Measurements from ENCODE around the gene MMP2.

Gene MMP2

DNA sequence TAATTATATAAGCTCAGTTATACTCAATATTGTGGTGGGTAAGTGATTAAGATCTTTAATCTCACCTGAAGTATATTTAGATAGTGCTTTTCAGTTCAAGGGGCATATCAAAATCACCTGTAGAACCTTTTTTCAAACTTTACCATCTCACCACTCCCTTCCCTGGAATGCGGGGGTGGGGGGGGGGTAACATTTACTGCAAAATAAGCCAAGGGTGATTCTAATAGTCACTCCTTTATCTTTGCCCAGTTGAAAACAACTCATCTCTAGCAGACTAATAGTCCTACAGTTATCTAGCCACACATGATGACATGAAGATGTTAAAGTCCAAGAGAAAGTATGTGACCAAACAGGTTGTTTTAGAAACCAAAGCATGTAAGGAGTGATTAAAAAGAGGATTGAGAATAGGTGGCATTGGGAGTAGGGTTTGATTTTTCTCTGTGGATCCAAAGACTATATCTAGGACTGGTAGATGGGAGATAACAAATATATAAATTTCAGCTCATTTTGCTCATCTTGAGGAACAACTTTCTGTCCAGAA lies 51.4 kb downstream of the MMP2 start:
- TF ChIP-seq, protein P1, sequence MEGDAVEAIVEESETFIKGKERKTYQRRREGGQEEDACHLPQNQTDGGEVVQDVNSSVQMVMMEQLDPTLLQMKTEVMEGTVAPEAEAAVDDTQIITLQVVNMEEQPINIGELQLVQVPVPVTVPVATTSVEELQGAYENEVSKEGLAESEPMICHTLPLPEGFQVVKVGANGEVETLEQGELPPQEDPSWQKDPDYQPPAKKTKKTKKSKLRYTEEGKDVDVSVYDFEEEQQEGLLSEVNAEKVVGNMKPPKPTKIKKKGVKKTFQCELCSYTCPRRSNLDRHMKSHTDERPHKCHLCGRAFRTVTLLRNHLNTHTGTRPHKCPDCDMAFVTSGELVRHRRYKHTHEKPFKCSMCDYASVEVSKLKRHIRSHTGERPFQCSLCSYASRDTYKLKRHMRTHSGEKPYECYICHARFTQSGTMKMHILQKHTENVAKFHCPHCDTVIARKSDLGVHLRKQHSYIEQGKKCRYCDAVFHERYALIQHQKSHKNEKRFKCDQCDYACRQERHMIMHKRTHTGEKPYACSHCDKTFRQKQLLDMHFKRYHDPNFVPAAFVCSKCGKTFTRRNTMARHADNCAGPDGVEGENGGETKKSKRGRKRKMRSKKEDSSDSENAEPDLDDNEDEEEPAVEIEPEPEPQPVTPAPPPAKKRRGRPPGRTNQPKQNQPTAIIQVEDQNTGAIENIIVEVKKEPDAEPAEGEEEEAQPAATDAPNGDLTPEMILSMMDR (conservative IDR thresholded peaks at IDR 0.05; ENCODE audit: low read depth, low read length), result no peak
- H3K36me3 ChIP-seq (ENCODE audit: insufficient read depth), result 0 out of 2 replicates have a peak, but pooled peaks cover 2% of the 10 kb centered on the region

DNA sequence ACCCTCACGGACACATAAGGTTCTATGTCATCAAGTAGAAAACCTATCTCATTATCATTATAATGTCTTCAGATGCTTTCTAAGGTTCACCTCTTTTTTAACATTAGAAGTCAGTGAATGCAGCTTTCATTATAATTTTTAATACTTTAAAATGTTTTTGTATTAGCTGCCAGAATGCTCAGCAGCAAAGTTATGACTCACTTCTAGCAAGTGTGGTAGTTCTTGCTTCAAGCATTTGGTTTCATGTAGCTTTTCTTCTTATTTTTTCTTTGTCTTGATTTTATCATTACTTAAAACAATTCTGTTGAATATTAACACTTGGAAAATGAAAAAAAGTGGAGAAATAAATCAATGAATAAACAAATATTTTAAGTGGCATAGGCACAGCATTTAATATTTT lies 53.2 kb downstream of the MMP2 start:
- Histone ChIP-seq H3K36me3 (ENCODE audit: insufficient read depth) (0 out of 2 replicates have a peak, but pooled peaks cover 2% of the 10 kb centered on the region), H3K79me2 (ENCODE audit: insufficient read depth, low read depth) (no peaks in the 10 kb centered on the region), H2AFZ (ENCODE audit: low read depth) (no peak overlapping the region), H3K27me3 (ENCODE audit: insufficient read depth, low read depth) (no peaks in the 10 kb centered on the region), H3K4me2 (no peak overlapping the region), H3K4me1 (ENCODE audit: low read depth, poor library complexity, severe bottlenecking) (peaks cover 41% of the 10 kb centered on the region), H3K9ac (no peak overlapping the region), H3K27ac (no peak overlapping the region), H4K20me1 (ENCODE audit: insufficient read depth) (no peaks in the 10 kb centered on the region), H3K4me3 (IDR thresholded peaks at IDR 0.05; ENCODE audit: insufficient read depth, low read depth, low read length) (no peak overlapping the region)
- TF ChIP-seq, protein P1 (conservative IDR thresholded peaks at IDR 0.05; ENCODE audit: low read depth, low read length), result no peak

More for the DNA sequence above, 51.4 kb downstream of the MMP2 start:
- Histone ChIP-seq H3K4me2 (no peak overlapping the region), H2AFZ (ENCODE audit: low read depth) (no peak overlapping the region), H3K27ac (no peak overlapping the region), H3K4me1 (ENCODE audit: low read depth, poor library complexity, severe bottlenecking) (peaks cover 22% of the 10 kb centered on the region), H3K79me2 (ENCODE audit: insufficient read depth, low read depth) (no peaks in the 10 kb centered on the region), H3K27me3 (ENCODE audit: insufficient read depth, low read depth) (no peaks in the 10 kb centered on the region), H3K4me3 (IDR thresholded peaks at IDR 0.05; ENCODE audit: insufficient read depth, low read depth, low read length) (no peak overlapping the region), H3K9ac (no peak overlapping the region), H4K20me1 (ENCODE audit: insufficient read depth) (no peaks in the 10 kb centered on the region)

GRCh38 chr16:55534756-55535155 lies 55.8 kb downstream of the MMP2 start:
- Histone ChIP-seq H4K20me1 (ENCODE audit: insufficient read depth) (no peaks in the 10 kb centered on the region), H3K4me2 (peak overlapping the region; percentile 71), H2AFZ (ENCODE audit: low read depth) (0 out of 2 replicates have a peak overlapping the region, but pooled peaks have one; percentile 1), H3K9ac (no peak overlapping the region), H3K27ac (peak overlapping the region; percentile 32; the same call in 1 of the 2 replicates), H3K79me2 (ENCODE audit: insufficient read depth, low read depth) (no peaks in the 10 kb centered on the region), H3K36me3 (ENCODE audit: insufficient read depth) (0 out of 2 replicates have a peak, but pooled peaks cover 2% of the 10 kb centered on the region), H3K4me3 (IDR thresholded peaks at IDR 0.05; ENCODE audit: insufficient read depth, low read depth, low read length) (no peak overlapping the region), H3K4me1 (ENCODE audit: low read depth, poor library complexity, severe bottlenecking) (peaks cover 63% of the 10 kb centered on the region), H3K27me3 (ENCODE audit: insufficient read depth, low read depth) (no peaks in the 10 kb centered on the region)
- TF ChIP-seq, protein P1 (conservative IDR thresholded peaks at IDR 0.05; ENCODE audit: low read depth, low read length), result no peak

DNA sequence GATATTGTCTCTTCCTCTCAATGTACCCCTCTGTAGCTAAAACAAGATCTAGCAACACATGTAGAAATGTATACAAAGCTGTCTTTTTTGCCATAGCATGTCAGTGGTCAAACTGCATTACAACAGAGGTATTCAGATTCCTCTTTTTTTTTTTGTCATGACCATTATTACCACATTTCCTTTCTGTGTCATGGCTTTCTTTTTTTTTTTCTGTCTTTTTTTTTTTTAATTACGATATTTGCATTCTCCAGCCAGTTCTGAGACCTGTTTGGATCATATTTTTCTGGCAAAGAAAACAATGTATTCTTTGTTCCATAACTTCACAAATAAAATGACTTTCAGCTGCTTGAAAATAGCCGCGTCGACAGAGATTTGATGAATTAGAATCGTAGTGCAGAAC lies 60.1 kb downstream of the MMP2 start:
- Histone ChIP-seq H3K9ac (no peak overlapping the region), H3K27me3 (ENCODE audit: insufficient read depth, low read depth) (no peaks in the 10 kb centered on the region), H2AFZ (ENCODE audit: low read depth) (no peak overlapping the region), H4K20me1 (ENCODE audit: insufficient read depth) (no peaks in the 10 kb centered on the region), H3K79me2 (ENCODE audit: insufficient read depth, low read depth) (no peaks in the 10 kb centered on the region), H3K36me3 (ENCODE audit: insufficient read depth) (no peaks in the 10 kb centered on the region), H3K4me1 (ENCODE audit: low read depth, poor library complexity, severe bottlenecking) (peaks cover 57% of the 10 kb centered on the region), H3K27ac (no peak overlapping the region), H3K4me2 (no peak overlapping the region), H3K4me3 (IDR thresholded peaks at IDR 0.05; ENCODE audit: insufficient read depth, low read depth, low read length) (no peak overlapping the region)
- TF ChIP-seq, protein P1 (conservative IDR thresholded peaks at IDR 0.05; ENCODE audit: low read depth, low read length), result no peak
